Measurements from ENCODE around the gene PLXDC2. TPM values are rescaled to one million over a fixed set of nuclear protein-coding genes. Genes with fewer than 3 reads are reported as not detected.

The PLXDC2 gene
- polyA plus RNA-seq, 2 of the 4 experiments (the other 2 are of a cell fraction), result 0.08 to 0.09 TPM

DNA sequence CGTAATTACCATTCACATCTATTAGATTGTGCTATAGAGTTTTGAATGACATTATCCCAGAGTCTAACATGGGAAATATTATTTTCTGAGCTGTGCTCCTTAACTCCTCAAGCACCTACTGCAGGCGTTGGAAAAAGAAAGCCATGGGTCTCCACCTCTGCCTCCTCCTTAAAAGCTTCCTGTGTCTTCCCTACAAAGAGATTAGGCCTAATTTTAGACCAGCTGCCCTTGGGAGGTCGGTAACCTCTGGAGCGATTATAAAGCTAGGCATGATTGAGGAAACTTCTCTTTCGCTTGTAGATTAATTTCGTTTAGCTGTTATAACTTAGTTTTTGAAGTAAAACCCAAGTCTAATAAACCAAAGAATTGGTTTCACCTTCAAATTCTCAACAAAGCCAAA, 75.2 kb downstream of the PLXDC2 start (continued):
- TF ChIP-seq RNF2 (IDR thresholded peaks at IDR 0.05; ENCODE audit: borderline replicate concordance, low read depth) (no peak), CEBPB (IDR thresholded peaks at IDR 0.05) (no peak), CHD2 (IDR thresholded peaks at IDR 0.05; ENCODE audit: low read length, partially characterized antibody) (no peak), FOSL2 (IDR thresholded peaks at IDR 0.05) (no peak), FOSL2 (CRISPR knock-in tag; IDR thresholded peaks at IDR 0.05) (no peak), RARB (CRISPR knock-in tag; IDR thresholded peaks at IDR 0.05) (no peak), CBX2 (IDR thresholded peaks at IDR 0.05; ENCODE audit: borderline replicate concordance, low read depth) (no peak)
- TF ChIP-seq, protein P1, sequence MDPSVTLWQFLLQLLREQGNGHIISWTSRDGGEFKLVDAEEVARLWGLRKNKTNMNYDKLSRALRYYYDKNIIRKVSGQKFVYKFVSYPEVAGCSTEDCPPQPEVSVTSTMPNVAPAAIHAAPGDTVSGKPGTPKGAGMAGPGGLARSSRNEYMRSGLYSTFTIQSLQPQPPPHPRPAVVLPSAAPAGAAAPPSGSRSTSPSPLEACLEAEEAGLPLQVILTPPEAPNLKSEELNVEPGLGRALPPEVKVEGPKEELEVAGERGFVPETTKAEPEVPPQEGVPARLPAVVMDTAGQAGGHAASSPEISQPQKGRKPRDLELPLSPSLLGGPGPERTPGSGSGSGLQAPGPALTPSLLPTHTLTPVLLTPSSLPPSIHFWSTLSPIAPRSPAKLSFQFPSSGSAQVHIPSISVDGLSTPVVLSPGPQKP (IDR thresholded peaks at IDR 0.05; ENCODE audit: low read depth, low read length), result no peak
- TF ChIP-seq, protein P2, sequence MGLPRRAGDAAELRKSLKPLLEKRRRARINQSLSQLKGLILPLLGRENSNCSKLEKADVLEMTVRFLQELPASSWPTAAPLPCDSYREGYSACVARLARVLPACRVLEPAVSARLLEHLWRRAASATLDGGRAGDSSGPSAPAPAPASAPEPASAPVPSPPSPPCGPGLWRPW (IDR thresholded peaks at IDR 0.05), result no peak

DNA sequence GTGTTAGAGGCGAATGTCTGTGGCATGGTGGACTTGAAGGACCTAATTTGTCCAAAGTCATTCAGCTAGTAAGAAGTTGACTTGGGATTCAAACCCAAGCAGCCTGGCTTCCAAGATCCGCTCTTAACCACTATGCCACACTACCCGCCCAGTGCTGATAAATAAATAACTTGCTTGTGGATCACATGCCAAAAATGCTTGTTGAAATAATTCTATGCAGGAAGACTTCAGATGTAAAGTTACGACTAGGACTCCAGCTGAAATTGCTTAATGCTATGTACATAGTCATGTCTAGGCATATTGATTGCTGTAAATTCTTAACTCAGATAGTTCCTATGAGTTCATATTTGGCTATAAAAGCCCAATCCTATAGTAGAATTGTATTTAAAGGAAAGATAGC, 76.0 kb downstream of the PLXDC2 start:
- no peak overlapping the region for H3K4me2 ChIP-seq

DNA sequence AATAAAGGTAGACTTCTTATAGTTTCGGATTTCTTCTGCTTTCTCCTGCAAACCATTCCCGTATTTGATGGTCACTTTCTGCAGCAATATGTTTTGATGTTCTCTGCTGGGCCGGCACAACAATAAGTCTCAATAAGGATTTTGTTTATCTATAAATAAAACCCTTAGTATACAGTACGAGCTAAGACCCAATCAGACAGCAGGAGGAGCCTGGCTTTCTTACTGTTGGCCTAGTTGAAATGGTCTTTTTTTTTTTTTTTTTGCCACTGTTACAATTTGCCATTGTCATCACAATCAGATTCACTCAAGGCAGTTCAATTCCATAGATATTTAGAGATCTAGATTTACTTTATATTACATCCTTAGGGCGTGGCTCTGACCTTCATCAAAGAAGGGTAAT, 76.4 kb downstream of the PLXDC2 start:
- FAIRE-seq (no peak), DNase-seq (ENCODE audit: low read depth in 1 of 2, low spot score in 1 of 2) (no peak), ATAC-seq (no peak)
- H3K4me3 ChIP-seq, result no peak overlapping the region
- H3K9me3 ChIP-seq, result no peaks in the 10 kb centered on the region
- no peak overlapping the region for H3K4me2 ChIP-seq
- no peak overlapping the region for H3K27ac ChIP-seq
- ChIA-PET CTCF (no interaction called here), POLR2A (no interaction called here)
- 30% methylated on average over 5 of the region's 5 CpGs for WGBS (ENCODE audit: missing lambda C conversion rate)
- no peaks in the 10 kb centered on the region for H3K4me1 ChIP-seq
- TF ChIP-seq FOSL2 (IDR thresholded peaks at IDR 0.05) (no peak), FOSL2 (CRISPR knock-in tag; IDR thresholded peaks at IDR 0.05) (no peak), FOXS1 (CRISPR knock-in tag; IDR thresholded peaks at IDR 0.05) (no peak), RARB (CRISPR knock-in tag; IDR thresholded peaks at IDR 0.05) (no peak), RCOR1 (IDR thresholded peaks at IDR 0.05; ENCODE audit: low read depth, low read length) (no peak), NPAS2 (CRISPR knock-in tag; IDR thresholded peaks at IDR 0.05; ENCODE audit: borderline replicate concordance) (no peak), ZFP36 (IDR thresholded peaks at IDR 0.05; ENCODE audit: borderline replicate concordance, partially characterized antibody) (no peak), POLR2AphosphoS2 (conservative IDR thresholded peaks at IDR 0.05; ENCODE audit: low read length) (no peak)
- TF ChIP-seq, protein P3, sequence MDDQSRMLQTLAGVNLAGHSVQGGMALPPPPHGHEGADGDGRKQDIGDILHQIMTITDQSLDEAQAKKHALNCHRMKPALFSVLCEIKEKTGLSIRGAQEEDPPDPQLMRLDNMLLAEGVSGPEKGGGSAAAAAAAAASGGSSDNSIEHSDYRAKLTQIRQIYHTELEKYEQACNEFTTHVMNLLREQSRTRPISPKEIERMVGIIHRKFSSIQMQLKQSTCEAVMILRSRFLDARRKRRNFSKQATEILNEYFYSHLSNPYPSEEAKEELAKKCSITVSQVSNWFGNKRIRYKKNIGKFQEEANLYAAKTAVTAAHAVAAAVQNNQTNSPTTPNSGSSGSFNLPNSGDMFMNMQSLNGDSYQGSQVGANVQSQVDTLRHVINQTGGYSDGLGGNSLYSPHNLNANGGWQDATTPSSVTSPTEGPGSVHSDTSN (IDR thresholded peaks at IDR 0.05), result no peak
- TF ChIP-seq, protein P2 (IDR thresholded peaks at IDR 0.05), result no peak

More for the DNA sequence above, 76.0 kb downstream of the PLXDC2 start:
- ATAC-seq (no peak), DNase-seq (ENCODE audit: low read depth in 1 of 2, low spot score in 1 of 2) (no peak), FAIRE-seq (no peak)
- no peak overlapping the region for H3K27ac ChIP-seq
- POLR2A ChIA-PET, result no interaction called here
- no peak for TF ChIP-seq HEYL (CRISPR knock-in tag; IDR thresholded peaks at IDR 0.05)
- TF ChIP-seq, protein P4, sequence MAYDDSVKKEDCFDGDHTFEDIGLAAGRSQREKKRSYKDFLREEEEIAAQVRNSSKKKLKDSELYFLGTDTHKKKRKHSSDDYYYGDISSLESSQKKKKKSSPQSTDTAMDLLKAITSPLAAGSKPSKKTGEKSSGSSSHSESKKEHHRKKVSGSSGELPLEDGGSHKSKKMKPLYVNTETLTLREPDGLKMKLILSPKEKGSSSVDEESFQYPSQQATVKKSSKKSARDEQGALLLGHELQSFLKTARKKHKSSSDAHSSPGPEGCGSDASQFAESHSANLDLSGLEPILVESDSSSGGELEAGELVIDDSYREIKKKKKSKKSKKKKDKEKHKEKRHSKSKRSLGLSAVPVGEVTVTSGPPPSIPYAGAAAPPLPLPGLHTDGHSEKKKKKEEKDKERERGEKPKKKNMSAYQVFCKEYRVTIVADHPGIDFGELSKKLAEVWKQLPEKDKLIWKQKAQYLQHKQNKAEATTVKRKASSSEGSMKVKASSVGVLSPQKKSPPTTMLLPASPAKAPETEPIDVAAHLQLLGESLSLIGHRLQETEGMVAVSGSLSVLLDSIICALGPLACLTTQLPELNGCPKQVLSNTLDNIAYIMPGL (CRISPR knock-in tag; IDR thresholded peaks at IDR 0.05; ENCODE audit: borderline replicate concordance), result no peak
- TF ChIP-seq CEBPB (IDR thresholded peaks at IDR 0.05), result no peak
- TF ChIP-seq POLR2A (IDR thresholded peaks at IDR 0.05; ENCODE audit: low read length), result no peak
- TF ChIP-seq KDM5A (IDR thresholded peaks at IDR 0.05), result no peak
- no peak for TF ChIP-seq FOSB (CRISPR knock-in tag; IDR thresholded peaks at IDR 0.05)
- CTCF ChIA-PET, result no interaction called here
- no peak overlapping the region for H3K4me3 ChIP-seq
- H3K9me3 ChIP-seq, result no peaks in the 10 kb centered on the region
- no peaks in the 10 kb centered on the region for H3K4me1 ChIP-seq
- 24% methylated on average over 4 of the region's 4 CpGs for WGBS (ENCODE audit: missing lambda C conversion rate)

Data from A549 (cell line).